CD4-positive, alpha-beta T cell treated with Interleukin-21 for 1 hour (primary cell): Measurements from ENCODE around the gene PTK6.
A peak's percentile ranks its signal among the peaks of the same experiment; 100 is the strongest.
"Not testable (repeated sequence)": the region's sequence is repeated elsewhere in the genome, so short reads cannot be mapped to it uniquely, and the experiment has no call there.

Experiments
- DNase-seq: peaks from one replicate; pipeline ENCODE4 v3.0.0-alpha.2; 2020

PTK6 gene

DNA sequence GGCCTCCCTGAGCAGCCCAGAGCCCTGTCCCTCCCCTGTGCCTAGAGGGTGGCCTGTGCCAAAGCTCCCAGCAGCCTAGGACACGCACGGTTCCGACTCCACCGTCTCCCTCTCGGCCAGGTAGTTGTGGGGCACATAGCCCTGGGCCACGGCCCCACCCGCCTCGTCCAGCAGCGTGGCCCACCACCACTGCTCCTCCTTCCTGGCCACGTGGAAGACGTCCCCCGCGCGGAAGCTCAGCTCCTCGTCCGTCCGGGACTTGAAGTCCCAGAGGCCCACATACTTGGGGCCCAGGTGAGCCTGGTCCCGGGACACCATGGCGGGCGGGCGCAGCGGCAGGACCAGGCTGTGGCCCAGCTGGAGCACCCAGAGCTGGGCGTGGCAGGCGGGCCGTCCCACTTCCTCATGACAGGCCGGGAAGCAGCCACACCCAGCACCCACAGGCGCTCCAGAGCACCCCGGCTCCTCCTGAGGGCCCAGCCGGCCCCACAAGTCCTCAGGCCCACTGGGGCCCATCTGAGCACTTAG lies at the start of gene PTK6:
PTK6 (minus strand) TSS at position 380 of the 528 bp plus-strand sequence; CDS start at position 318, 62 bp downstream.
- DNase-seq, result peak; percentile 24

GRCh38 chr20:63586797-63587196 lies 49.6 kb upstream of the PTK6 start:
- DNase-seq, result no peak

GRCh38 chr20:63585616-63586565 lies 48.7 kb upstream of the PTK6 start:
- no peak for DNase-seq

DNA sequence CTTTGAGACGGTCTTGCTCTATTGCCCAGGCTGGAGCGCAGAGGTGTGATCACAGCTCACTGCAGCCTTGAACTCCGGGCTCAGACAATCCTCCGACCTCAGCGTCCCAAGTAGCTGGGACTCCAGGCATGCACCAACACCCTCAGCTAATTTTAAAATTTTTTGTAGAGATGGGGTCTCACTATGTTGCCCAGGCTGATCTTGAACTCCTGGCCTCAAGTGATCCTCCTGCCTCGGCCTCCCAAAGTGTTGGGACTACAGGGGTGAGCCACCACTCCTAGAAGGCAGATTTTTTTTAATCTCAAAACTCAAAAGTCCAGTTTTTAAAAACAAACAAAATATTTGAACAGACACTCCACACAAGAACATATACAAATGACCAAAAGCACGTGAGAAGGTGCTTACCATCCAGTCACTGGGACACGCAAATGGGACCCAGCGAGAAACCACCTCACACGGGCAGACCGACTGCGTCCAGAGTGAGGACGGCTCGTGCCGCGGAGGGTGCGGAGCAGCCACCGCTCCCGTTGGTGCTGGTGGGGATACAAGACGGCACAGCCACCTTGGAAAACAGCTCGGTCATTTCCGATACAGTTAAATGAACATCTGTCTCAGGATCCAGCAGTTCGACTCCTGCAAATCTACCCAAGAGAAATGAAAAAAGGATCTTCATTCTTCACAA lies 45.3 kb upstream of the PTK6 start:
- no peak for DNase-seq

GRCh38 chr20:63580796-63581461 lies 43.8 kb upstream of the PTK6 start:
- peak; percentile 84 for DNase-seq

DNA sequence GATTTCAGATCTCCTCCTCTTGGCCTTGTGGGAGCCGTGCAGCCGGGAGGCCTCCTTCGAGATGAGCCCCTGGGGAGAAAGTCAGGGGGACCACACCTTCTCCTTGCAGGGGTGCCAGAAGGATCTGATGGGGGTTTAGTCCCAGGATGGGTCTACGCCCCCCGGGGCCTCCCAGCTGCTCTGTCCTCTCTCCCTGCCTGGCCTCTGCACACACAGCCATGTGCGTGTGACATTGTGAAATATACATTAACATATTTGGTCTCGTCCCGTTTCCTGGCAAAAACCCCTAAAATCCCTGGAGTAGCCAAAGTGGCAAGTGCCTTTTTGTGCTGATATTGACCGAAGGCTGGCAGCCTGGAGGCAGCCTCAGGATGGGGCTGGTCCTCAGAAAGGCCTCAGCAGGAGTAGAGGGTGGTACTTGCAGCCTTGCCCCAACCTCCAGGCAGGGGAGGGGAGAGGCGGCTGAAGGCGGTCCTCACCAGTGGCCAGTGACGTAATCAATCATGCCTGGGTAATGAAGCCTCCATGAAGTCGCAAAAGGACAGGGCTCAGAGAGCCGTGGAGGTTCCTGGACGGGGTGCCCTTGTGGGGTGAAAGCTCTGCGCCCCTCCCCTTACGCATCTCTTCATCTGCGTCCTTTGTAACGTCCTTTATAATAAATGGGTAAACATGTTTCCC lies 42.0 kb upstream of the PTK6 start:
- DNase-seq, result no peak

- no peak for DNase-seq
These were observed 41.2 kb upstream of the PTK6 start for GRCh38 chr20:63578224-63579016.

DNA sequence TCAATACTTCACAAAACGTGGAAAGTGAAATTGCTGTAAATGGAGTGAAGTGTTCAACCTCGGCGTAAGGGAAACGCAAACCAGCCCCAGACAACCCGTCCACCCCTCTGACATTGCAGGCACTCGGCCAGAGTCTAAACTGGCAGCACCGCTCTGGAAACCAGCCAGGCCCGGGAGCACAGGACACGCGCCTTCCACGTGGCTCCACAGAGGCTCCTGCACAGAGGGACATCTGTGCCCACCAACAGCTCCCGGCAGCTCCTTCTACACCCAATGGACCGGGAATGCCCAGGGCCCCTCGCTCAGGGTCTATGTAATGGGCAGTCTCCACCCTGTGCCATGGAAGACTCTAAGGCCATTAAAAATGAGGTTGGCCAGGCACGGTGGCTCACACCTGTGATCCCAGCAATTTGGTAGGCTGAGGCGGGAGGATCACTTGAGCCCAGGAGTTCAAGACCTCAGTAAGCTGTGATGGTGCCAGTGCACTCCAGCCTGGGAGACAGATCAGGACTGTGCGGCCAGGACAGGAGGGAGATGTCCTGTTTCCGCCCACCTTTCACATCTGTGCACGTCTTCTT lies 40.2 kb upstream of the PTK6 start:
- DNase-seq, result no peak

- DNase-seq, result no peak
These were observed 39.1 kb upstream of the PTK6 start for GRCh38 chr20:63576311-63576710.

DNA sequence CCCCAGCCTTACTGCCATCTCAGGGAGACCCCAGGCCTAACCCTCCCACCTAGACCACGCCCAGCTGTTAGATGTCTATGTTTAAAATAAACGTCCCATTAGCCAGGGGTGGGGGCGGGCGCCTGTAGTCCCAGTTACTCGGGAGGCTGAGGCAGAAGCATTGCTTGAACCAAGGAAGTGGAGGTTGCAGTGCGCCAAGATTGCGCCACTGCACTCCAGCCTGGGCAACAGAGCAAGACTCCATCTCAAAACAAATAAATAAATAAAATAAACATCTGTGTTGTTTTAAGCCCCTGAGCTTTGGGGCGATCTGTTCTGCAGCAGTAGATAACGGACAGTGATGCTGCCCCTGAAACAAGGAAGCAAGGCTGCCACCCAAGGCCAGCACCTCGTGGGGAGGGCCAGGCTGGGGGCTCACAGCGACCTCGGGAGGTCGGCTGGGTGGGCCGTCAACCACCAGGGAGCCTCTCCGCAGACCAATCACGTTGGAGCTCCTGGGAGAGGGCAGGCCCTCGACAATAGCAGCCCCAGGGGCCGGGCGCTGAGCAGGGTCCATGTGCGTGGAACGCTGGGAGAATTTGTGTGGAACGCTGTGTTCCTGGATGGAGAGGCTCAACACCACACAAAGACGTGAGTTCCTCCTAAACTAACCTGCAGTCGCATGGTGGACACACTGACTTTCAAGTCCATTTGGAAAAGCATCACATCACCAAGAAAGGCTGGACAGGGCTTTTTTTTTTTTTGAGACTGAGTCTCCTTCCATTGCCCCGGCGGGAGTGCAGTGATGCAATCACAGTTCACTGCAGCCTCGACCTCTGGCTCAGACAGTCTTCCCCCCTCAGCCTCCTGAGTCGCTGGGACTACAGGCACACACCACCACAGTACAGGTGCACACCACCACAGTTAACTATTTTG lies 37.9 kb upstream of the PTK6 start:
- DNase-seq, result no peak

- peak; percentile 85 for DNase-seq
These were observed 37.1 kb upstream of the PTK6 start, which contains the start of gene HELZ2 for GRCh38 chr20:63574156-63574828. HELZ2 (minus strand) TSS chr20:63574239; CDS start chr20:63572385, 1,854 bp downstream.

DNA sequence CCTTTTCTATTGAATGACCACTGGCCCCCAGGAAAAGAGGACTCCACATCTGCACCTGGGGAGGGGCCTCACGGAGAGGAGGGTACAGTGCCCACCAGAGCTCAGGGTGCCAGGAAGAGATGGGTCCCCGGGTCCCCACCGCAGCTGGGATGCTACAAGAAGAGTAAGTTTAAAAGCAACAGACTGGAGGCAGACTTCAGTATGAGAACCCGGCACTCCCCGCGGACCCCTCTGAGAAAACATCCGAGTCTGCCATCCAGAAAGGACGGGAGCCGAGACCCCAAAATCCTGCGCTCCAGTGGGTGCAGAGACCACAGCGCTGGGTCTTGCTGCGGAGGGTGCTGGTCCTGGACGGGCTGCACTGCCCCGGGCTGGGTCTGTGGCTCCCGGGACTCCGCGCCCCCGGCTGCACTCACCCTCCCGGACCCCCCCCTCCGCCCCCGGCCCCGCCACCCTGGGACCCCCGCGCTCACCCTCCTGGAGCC lies 36.5 kb upstream of the PTK6 start:
- DNase-seq, result no peak

GRCh38 chr20:63572788-63573646 lies 35.8 kb upstream of the PTK6 start:
- DNase-seq, result no peak

- DNase-seq, result no peak
These were observed 35.1 kb upstream of the PTK6 start for GRCh38 chr20:63572071-63572787.

- DNase-seq, result not testable (repeated sequence)
These were observed 33.9 kb upstream of the PTK6 start for GRCh38 chr20:63571087-63571478.

GRCh38 chr20:63570281-63571086 lies 33.3 kb upstream of the PTK6 start:
- DNase-seq, result no peak
